ENCODE data around the gene FHOD3. TPM values are rescaled to one million over a fixed set of nuclear protein-coding genes. Genes with fewer than 3 reads are reported as not detected.

FHOD3 gene
- total and polyA plus RNA-seq, 2 of the 8 experiments (the other 6 are each of a cell fraction or from before 2014, with no cell fraction given): 9.7 to 10.5 TPM

GRCh38 chr18:36582988-36583745 is 285.7 kb downstream of the FHOD3 start (continued):
- TF ChIP-seq CTCF (IDR thresholded peaks at IDR 0.05; ENCODE audit: control extremely low read depth in 1 of 3, insufficient read depth in 1 of 3, low read depth in 1 of 3, low read length in 3 of 3) (peak; percentile 56 to 58 (median 58)), SUZ12 (IDR thresholded peaks at IDR 0.05; ENCODE audit: low read length) (no peak), ZNF274 (IDR thresholded peaks at IDR 0.05; ENCODE audit: borderline replicate concordance, extremely low read depth, low read length) (no peak), EP300 (IDR thresholded peaks at IDR 0.05; ENCODE audit: borderline replicate concordance in 1 of 2, low read depth in 2 of 2, low read length in 2 of 2) (peak in 1 of 2 experiments; percentile 80; a peak in 1 of 3 replicates)
